Measurements from ENCODE around the gene THBS1. TPM values are rescaled to one million over a fixed set of nuclear protein-coding genes. Genes with fewer than 3 reads are reported as not detected.

Gene THBS1
- total and polyA plus RNA-seq, 2 donors (not counting 1 experiment from before 2014, with no cell fraction given), result 0.63 to 4.3 TPM

GRCh38 chr15:39605146-39605545 is 24.3 kb downstream of the THBS1 start:
- intact Hi-C loops (cut with micrococcal nuclease), result no loop called here
- DNase-seq (no peak), ATAC-seq (ENCODE audit: low read depth) (no peak)
- TF ChIP-seq EZH2 (IDR thresholded peaks at IDR 0.05; ENCODE audit: borderline replicate concordance, insufficient read depth, low read depth, low read length, poor library complexity, severe bottlenecking), result no peak
- TF ChIP-seq CTCF (IDR thresholded peaks at IDR 0.05), result no peak
- WGBS (ENCODE audit: insufficient coverage), result 88% methylated on average over 1 of the region's 1 CpG
- H3K79me2 ChIP-seq (ENCODE audit: control insufficient read depth, insufficient read depth, low read length), result no peaks in the 10 kb centered on the region
- no peak overlapping the region for H3K4me3 ChIP-seq (ENCODE audit: control extremely low read depth in 1 of 5, extremely low read depth in 1 of 5, insufficient read depth in 1 of 5, low read depth in 2 of 5, low read length in 4 of 5)
- H3K4me1 Mint-ChIP-seq, result no peaks in the 10 kb centered on the region
- CTCF ChIA-PET, result no interaction called here
- H3K36me3 ChIP-seq (replicated peaks in 1 of 2; ENCODE audit: control extremely low read depth in 1 of 2, control insufficient read depth in 1 of 2, extremely low read depth in 1 of 2, insufficient read depth in 2 of 2, low read length in 1 of 2), result no peaks in the 10 kb centered on the region
- H4K20me1 ChIP-seq (ENCODE audit: control insufficient read depth, insufficient read depth, low read length, poor library complexity, severe bottlenecking), result no peaks in the 10 kb centered on the region
- no peak overlapping the region for H3K4me2 ChIP-seq (replicated peaks; ENCODE audit: low read depth, low read length, poor library complexity, severe bottlenecking)
- no peak overlapping the region for H3K9ac ChIP-seq (ENCODE audit: low read length)
- POLR2A ChIA-PET, result no interaction called here
- no peak overlapping the region for H3K27ac ChIP-seq (ENCODE audit: low read length in 2 of 2)
- H2AFZ ChIP-seq (ENCODE audit: insufficient read depth, low read depth, low read length, poor library complexity, severe bottlenecking), result no peak overlapping the region
- peaks cover 0 to 16% (median 8%) of the 10 kb centered on the region in 3 donors for H3K9me3 ChIP-seq (ENCODE audit: control extremely low read depth in 1 of 3, control insufficient read depth in 2 of 3, insufficient read depth in 1 of 3, low read length in 2 of 3)
- no peak overlapping the region for H3K4me3 Mint-ChIP-seq
- peaks cover 0 to 2% (median 0%) of the 10 kb centered on the region in 4 experiments for H3K27me3 ChIP-seq (replicated peaks in 1 of 4; ENCODE audit: control extremely low read depth in 1 of 4, control insufficient read depth in 3 of 4, insufficient read depth in 4 of 4, low read length in 3 of 4)
- peaks cover 13% of the 10 kb centered on the region for H3K27me3 Mint-ChIP-seq
- no peaks in the 10 kb centered on the region for H3K4me1 ChIP-seq (ENCODE audit: control insufficient read depth in 2 of 2, insufficient read depth in 2 of 2, low read length in 2 of 2)
- no peaks in the 10 kb centered on the region for H3K9me3 Mint-ChIP-seq (ENCODE audit: insufficient read depth)
- H3K27ac Mint-ChIP-seq, result no peak overlapping the region

DNA sequence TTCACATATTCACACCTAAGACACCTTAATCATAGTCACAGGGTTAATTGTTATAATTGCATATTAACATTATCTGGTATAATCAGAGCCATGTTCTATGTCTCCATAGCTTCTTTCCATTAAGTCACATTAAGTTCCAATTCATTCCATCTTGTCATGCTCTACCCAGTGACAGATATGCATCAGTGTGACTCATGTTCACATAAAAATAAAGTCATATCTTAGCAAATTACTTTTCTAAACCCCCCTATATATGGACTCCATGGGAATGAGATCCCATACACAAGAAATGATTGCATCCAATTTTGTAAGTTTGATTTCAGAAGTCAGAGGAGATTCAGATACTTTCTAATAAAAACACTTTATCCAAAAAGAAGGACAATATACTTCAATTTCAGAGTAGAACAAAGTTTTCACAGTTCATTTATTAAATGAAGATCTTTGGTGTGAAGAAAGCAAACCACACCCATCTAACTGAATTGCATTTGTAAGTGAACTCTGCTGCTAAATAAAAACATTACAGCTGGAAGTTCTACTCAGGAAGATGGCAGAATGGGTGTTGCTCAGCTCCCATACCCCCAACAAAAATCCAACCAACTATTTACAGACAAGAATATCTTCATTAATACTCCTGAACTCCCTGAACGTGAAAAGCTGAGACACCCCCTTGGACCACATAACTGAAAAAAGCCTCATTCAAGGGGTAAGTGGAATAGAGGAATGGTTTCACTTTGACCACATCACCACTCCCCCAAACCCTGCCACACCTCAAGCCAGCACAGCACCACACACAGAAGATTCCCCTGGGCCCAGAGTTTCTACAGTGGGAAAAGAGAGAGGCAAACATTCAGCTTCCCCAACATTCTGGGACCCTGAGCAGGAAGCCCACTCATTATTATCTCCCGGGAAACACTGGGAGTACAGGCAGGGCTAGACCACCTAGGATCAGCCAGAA is 27.6 kb downstream of the THBS1 start:
- H3K79me2 ChIP-seq (ENCODE audit: control insufficient read depth, insufficient read depth, low read length), result no peaks in the 10 kb centered on the region
- H3K27ac Mint-ChIP-seq, result no peak overlapping the region
- ATAC-seq (ENCODE audit: low read depth) (no peak), DNase-seq (no peak)
- no peak overlapping the region for H3K27ac ChIP-seq (ENCODE audit: low read length in 2 of 2)
- H3K36me3 ChIP-seq (replicated peaks in 1 of 2; ENCODE audit: control extremely low read depth in 1 of 2, control insufficient read depth in 1 of 2, extremely low read depth in 1 of 2, insufficient read depth in 2 of 2, low read length in 1 of 2), result no peaks in the 10 kb centered on the region
- no peak overlapping the region for H3K4me2 ChIP-seq (replicated peaks; ENCODE audit: low read depth, low read length, poor library complexity, severe bottlenecking)
- H3K9me3 Mint-ChIP-seq (ENCODE audit: insufficient read depth), result peaks cover 8% of the 10 kb centered on the region
- H3K4me1 ChIP-seq (ENCODE audit: control insufficient read depth in 2 of 2, insufficient read depth in 2 of 2, low read length in 2 of 2), result no peaks in the 10 kb centered on the region
- WGBS (ENCODE audit: insufficient coverage), result 100% methylated on average over 1 of the region's 2 CpGs
- H4K20me1 ChIP-seq (ENCODE audit: control insufficient read depth, insufficient read depth, low read length, poor library complexity, severe bottlenecking), result no peaks in the 10 kb centered on the region
- H3K27me3 ChIP-seq (replicated peaks in 1 of 4; ENCODE audit: control extremely low read depth in 1 of 4, control insufficient read depth in 3 of 4, insufficient read depth in 4 of 4, low read length in 3 of 4), result peaks cover 0 to 2% (median 0%) of the 10 kb centered on the region in 4 experiments
- H3K4me3 Mint-ChIP-seq, result no peak overlapping the region
- peaks cover 16% of the 10 kb centered on the region for H3K27me3 Mint-ChIP-seq
- H3K9me3 ChIP-seq (ENCODE audit: control extremely low read depth in 1 of 3, control insufficient read depth in 2 of 3, insufficient read depth in 1 of 3, low read length in 2 of 3), result peaks cover 4 to 21% (median 13%) of the 10 kb centered on the region in 3 donors
- POLR2A ChIA-PET, result no interaction called here
- no peaks in the 10 kb centered on the region for H3K4me1 Mint-ChIP-seq
- no peak for TF ChIP-seq CTCF (IDR thresholded peaks at IDR 0.05)
- TF ChIP-seq EZH2 (IDR thresholded peaks at IDR 0.05; ENCODE audit: borderline replicate concordance, insufficient read depth, low read depth, low read length, poor library complexity, severe bottlenecking), result no peak
- H2AFZ ChIP-seq (ENCODE audit: insufficient read depth, low read depth, low read length, poor library complexity, severe bottlenecking), result no peak overlapping the region
- H3K4me3 ChIP-seq (ENCODE audit: control extremely low read depth in 1 of 5, extremely low read depth in 1 of 5, insufficient read depth in 1 of 5, low read depth in 2 of 5, low read length in 4 of 5), result no peak overlapping the region
- intact Hi-C loops (cut with micrococcal nuclease), result no loop called here
- H3K9ac ChIP-seq (ENCODE audit: low read length), result no peak overlapping the region
- CTCF ChIA-PET, result no interaction called here
